Erythroblast (primary cell): ENCODE measurements around the gene TWSG1.
"Not testable (repeated sequence)": the region's sequence is repeated elsewhere in the genome, so short reads cannot be mapped to it uniquely, and the experiment has no call there.

Experiments
- DNase-seq, 2 experiments: peaks; one replicate each; lab custom pipeline; 2025; lab: John Stamatoyannopoulos, UW
- GATA1 ChIP-seq: IDR thresholded peaks from 2 replicates; pipeline ENCODE4 v1.6.1; 2011; ENCODE audit warnings: low read depth, mild to moderate bottlenecking, control low read depth, low read length, moderate library complexity
- POLR2A ChIP-seq: IDR thresholded peaks from 2 replicates; pipeline ENCODE4 v1.6.1; 2011; ENCODE audit warnings: mild to moderate bottlenecking, low read length

The TWSG1 gene

GRCh38 chr18:9348766-9349165 lies 14.2 kb downstream of the TWSG1 start:
- DNase-seq, result no peak
- TF ChIP-seq POLR2A, result no peak

GRCh38 chr18:9353596-9353995 lies 19.0 kb downstream of the TWSG1 start:
- TF ChIP-seq POLR2A (no peak), GATA1 (no peak)
- DNase-seq, result no peak

- no peak for TF ChIP-seq GATA1
- no peak for TF ChIP-seq POLR2A
- DNase-seq, result no peak
Observed at GRCh38 chr18:9354256-9354655, 19.7 kb downstream of the TWSG1 start.

- DNase-seq, result no peak
- TF ChIP-seq GATA1 (no peak), POLR2A (no peak)
Observed at GRCh38 chr18:9356976-9357375, 22.4 kb downstream of the TWSG1 start.

- DNase-seq, result no peak
- no peak for TF ChIP-seq POLR2A
- TF ChIP-seq GATA1, result no peak
Observed at GRCh38 chr18:9359796-9360195, 25.2 kb downstream of the TWSG1 start.

GRCh38 chr18:9361191-9361590 lies 26.6 kb downstream of the TWSG1 start:
- no peak for DNase-seq
- TF ChIP-seq GATA1 (no peak), POLR2A (no peak)

GRCh38 chr18:9362869-9363268 lies 28.3 kb downstream of the TWSG1 start:
- no peak for DNase-seq
- TF ChIP-seq GATA1, result no peak
- TF ChIP-seq POLR2A, result no peak

GRCh38 chr18:9364242-9364641 lies 29.7 kb downstream of the TWSG1 start:
- TF ChIP-seq POLR2A, result no peak
- no peak for TF ChIP-seq GATA1
- no peak for DNase-seq

GRCh38 chr18:9365406-9365805 lies 30.8 kb downstream of the TWSG1 start:
- no peak for DNase-seq
- no peak for TF ChIP-seq GATA1
- TF ChIP-seq POLR2A, result no peak

- TF ChIP-seq GATA1, result no peak
- TF ChIP-seq POLR2A, result no peak
- no peak for DNase-seq
Observed at GRCh38 chr18:9366126-9366714, 31.6 kb downstream of the TWSG1 start.

- not testable (repeated sequence) for DNase-seq
Observed at GRCh38 chr18:9373254-9373653, 38.7 kb downstream of the TWSG1 start.

- DNase-seq, result no peak
- TF ChIP-seq POLR2A, result no peak
- no peak for TF ChIP-seq GATA1
Observed at GRCh38 chr18:9379118-9379517, 44.5 kb downstream of the TWSG1 start.

- TF ChIP-seq POLR2A, result no peak
- no peak for TF ChIP-seq GATA1
- no peak for DNase-seq
Observed at GRCh38 chr18:9380101-9380500, 45.5 kb downstream of the TWSG1 start.

- no peak for DNase-seq
- TF ChIP-seq POLR2A, result no peak
- no peak for TF ChIP-seq GATA1
Observed at GRCh38 chr18:9380621-9381395, 46.2 kb downstream of the TWSG1 start.

- DNase-seq, result peak in 1 of 2 experiments; percentile 30
- TF ChIP-seq GATA1, result no peak
- TF ChIP-seq POLR2A, result no peak
Observed at GRCh38 chr18:9386879-9387278, 52.3 kb downstream of the TWSG1 start.
